ENCODE results near the gene CAMP. TPM values are rescaled to one million over a fixed set of nuclear protein-coding genes. Genes with fewer than 3 reads are reported as not detected.

The CAMP gene
- total and polyA plus RNA-seq, 2 of the 13 experiments (the other 11 are each of a cell fraction or from before 2014, with no cell fraction given) = not detected

- TF ChIP-seq REST (IDR thresholded peaks at IDR 0.05; ENCODE audit: borderline replicate concordance in 1 of 2, low read depth in 1 of 2, low read length in 2 of 2) (0 out of 4 replicates have a peak, but pooled peaks of 1 of the 2 experiments have one; percentile 15), DNMT1 (CRISPR knock-in tag; IDR thresholded peaks at IDR 0.05) (no peak), MTA1 (CRISPR knock-in tag; IDR thresholded peaks at IDR 0.05; ENCODE audit: borderline replicate concordance) (no peak), ATF6 (CRISPR knock-in tag; conservative IDR thresholded peaks at IDR 0.05) (no peak)
Observed at GRCh38 chr3:48215019-48215418, 8.3 kb upstream of the CAMP start (continued).

- Histone ChIP-seq H3K4me3 (replicated peaks in 1 of 3; ENCODE audit: insufficient read depth in 1 of 3, low read depth in 2 of 3, low read length in 3 of 3) (peak overlapping the region in 1 of 3 experiments; percentile 25; a peak in 2 of 6 replicates), H3K36me3 (replicated peaks in 1 of 2; ENCODE audit: control insufficient read depth in 1 of 2, insufficient read depth in 2 of 2, low read length in 2 of 2) (no peaks in the 10 kb centered on the region), H3K4me1 (ENCODE audit: insufficient read depth, low read length) (peaks cover 39% of the 10 kb centered on the region), H3K4me2 (ENCODE audit: low read depth, low read length) (peak overlapping the region; percentile 45), H4K20me1 (ENCODE audit: insufficient read depth, low read length) (no peaks in the 10 kb centered on the region), H3K27ac (ENCODE audit: extremely low read length, insufficient read depth, low read length) (no peak overlapping the region), H3K79me2 (ENCODE audit: insufficient read depth, low read length) (no peaks in the 10 kb centered on the region), H3K27me3 (ENCODE audit: control insufficient read depth in 1 of 2, insufficient read depth in 2 of 2, low read length in 2 of 2) (no peaks in the 10 kb centered on the region; a peak in 2 of 5 replicates), H3K9me3 (ENCODE audit: low read length) (no peaks in the 10 kb centered on the region), H2AFZ (ENCODE audit: low read length) (no peak overlapping the region), H3K9ac (ENCODE audit: insufficient read depth, low read depth, low read length) (no peak overlapping the region)
- in situ Hi-C loops (cut with HindIII; ENCODE audit: extremely low pct_ligation_motif_present, low pct_unique_long_range_greater_than_20kb) (no loop called here), intact Hi-C loops (cut with micrococcal nuclease; ENCODE audit: unreplicated experiment) (no loop called here)
- CTCF ChIA-PET (ENCODE audit: low intra/inter-chr PET ratio, low total read pairs) = no interaction called here
- DNase-seq (ENCODE audit: low spot score) (no peak), FAIRE-seq (no peak), ATAC-seq (peak; percentile 33)
- no TSS peak for BruUV-seq (replicated peaks)
- TF ChIP-seq NR3C1 (CRISPR knock-in tag; IDR thresholded peaks at IDR 0.05) (no peak), SMAD3 (CRISPR knock-in tag; IDR thresholded peaks at IDR 0.05) (no peak), ARID2 (CRISPR knock-in tag; IDR thresholded peaks at IDR 0.05; ENCODE audit: borderline replicate concordance) (no peak), THRA (CRISPR knock-in tag; IDR thresholded peaks at IDR 0.05; ENCODE audit: borderline replicate concordance) (0 out of 2 replicates have a peak, but pooled peaks have one; percentile 13), PATZ1 (CRISPR knock-in tag; IDR thresholded peaks at IDR 0.05) (0 out of 2 replicates have a peak, but pooled peaks have one; percentile 13)
- WGBS (ENCODE audit: low lambda C conversion rate) = 0% methylated on average over 3 of the region's 4 CpGs
- POLR2A ChIA-PET = no interaction called here
Observed at GRCh38 chr3:48215466-48215865, 7.8 kb upstream of the CAMP start.

Data from HepG2 (cell line).